GM13977 (cell line): ENCODE results near the gene SLC43A1.

Source experiments
- DNase-seq: peaks from one replicate; pipeline ENCODE4 v3.0.0; 2012; ENCODE audit warnings: low spot score
- CTCF ChIP-seq: IDR thresholded peaks from 2 replicates; pipeline ENCODE4 v1.5.1; 2012; ENCODE audit warnings: mild to moderate bottlenecking, control low read depth; ENCODE audit not compliant: insufficient read depth; ENCODE audit errors: extremely low read depth, missing control alignments
- in situ Hi-C: fragments of 300-500 bp; cut with MboI; formaldehyde crosslinking; loops from one replicate; pipeline ENCODE4 v1.12.0; 2022; ENCODE audit warnings: low sequenced_read_pairs, low pct_unique_long_range_greater_than_20kb, mixed read lengths, inconsistent platforms; ENCODE audit not compliant: unreplicated experiment

SLC43A1 gene

GRCh38 chr11:57516061-57516443 is 550 bp upstream of the SLC43A1 start:
- no peak for DNase-seq
- in situ Hi-C loops, result loop anchor here (25.0 kb wide), 1 partner anchor 154 kb away; no protein-coding TSS in a partner anchor
- no peak for TF ChIP-seq CTCF

DNA sequence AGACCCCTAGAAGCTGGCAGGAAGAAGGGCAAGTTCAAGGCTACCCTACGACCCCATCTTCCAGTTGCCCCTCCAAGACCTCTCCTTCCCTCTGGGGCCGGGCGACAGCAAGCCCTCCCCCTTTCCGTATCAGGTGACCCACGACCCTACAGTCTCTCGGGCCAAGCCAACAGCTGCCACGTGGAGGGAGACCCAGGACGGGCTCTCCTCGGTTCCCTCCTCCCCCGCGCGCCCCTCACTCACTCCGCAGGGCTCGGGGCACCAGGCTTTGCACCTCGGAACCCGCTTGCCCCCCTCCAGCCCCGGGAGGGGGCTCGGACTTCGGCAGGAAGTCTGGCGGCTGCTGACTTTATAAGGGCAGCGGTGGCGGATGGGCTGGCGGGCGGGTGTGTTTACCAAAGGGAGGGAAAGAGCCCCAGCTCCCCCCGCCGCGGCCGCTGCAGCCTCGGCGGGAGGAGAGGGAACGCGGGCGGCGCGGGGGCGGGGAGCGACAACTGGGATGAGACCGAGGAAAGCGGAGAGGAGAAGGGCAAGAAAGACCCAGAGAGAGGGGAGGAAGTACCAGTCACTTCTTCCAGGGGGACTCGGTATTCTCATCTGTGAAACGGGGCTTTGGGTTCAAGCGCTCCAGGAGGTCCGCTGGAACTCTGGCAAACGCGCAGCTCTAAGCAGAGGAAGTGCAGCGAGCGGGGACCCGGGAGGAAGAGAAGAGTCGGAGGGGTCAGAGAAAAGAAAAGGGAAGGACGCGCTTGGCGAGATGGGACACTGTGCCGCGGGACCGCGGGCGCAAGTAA is 767 bp downstream of the SLC43A1 start:
- TF ChIP-seq CTCF, result no peak
- DNase-seq, result peak; percentile 72
- in situ Hi-C loops, result loop anchor here (25.0 kb wide), 1 partner anchor 152 kb away; no protein-coding TSS in a partner anchor

DNA sequence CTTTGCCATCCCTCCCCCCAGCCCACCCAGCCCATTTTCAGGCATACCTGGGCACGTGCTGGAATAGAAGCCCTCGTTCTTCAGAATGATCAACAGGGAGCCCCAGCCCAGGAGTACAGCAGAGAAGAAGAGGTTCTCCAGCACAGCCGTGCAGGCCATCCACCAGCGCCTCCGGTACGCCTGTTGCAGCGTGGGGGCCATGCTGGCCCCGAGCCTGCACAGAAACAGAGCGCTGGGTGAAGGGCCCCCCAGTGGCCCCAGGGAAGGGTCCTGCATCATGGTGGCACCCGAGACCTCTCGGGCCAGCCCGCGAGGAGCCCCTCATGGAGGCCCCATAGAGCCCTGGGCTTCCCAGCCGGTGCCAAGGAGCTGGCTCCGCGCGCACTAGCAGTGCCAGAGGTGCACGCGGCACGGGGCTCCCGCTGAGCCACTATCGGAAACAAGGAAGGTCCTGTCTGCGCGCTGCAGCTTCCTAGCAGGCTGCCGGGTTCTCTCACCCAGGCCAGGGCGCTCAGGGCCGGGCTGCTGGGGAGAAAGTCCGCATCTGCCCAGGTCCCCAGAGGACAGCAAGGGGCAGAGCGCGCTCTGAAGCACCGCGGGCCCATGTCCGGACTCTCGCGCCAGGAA is 1.5 kb downstream of the SLC43A1 start:
- in situ Hi-C loops, result loop anchor here (25.0 kb wide), 1 partner anchor 152 kb away; no protein-coding TSS in a partner anchor
- peak; percentile 58 for DNase-seq
- TF ChIP-seq CTCF, result no peak

GRCh38 chr11:57513452-57513795 is 2.1 kb downstream of the SLC43A1 start:
- in situ Hi-C loops, result loop anchor here (25.0 kb wide), 1 partner anchor 151 kb away; no protein-coding TSS in a partner anchor
- no peak for DNase-seq
- TF ChIP-seq CTCF, result no peak

GRCh38 chr11:57512646-57513451 is 2.7 kb downstream of the SLC43A1 start:
- peak; percentile 7 for DNase-seq
- in situ Hi-C loops, result loop anchor here (25.0 kb wide), 1 partner anchor 151 kb away; no protein-coding TSS in a partner anchor
- TF ChIP-seq CTCF, result no peak

DNA sequence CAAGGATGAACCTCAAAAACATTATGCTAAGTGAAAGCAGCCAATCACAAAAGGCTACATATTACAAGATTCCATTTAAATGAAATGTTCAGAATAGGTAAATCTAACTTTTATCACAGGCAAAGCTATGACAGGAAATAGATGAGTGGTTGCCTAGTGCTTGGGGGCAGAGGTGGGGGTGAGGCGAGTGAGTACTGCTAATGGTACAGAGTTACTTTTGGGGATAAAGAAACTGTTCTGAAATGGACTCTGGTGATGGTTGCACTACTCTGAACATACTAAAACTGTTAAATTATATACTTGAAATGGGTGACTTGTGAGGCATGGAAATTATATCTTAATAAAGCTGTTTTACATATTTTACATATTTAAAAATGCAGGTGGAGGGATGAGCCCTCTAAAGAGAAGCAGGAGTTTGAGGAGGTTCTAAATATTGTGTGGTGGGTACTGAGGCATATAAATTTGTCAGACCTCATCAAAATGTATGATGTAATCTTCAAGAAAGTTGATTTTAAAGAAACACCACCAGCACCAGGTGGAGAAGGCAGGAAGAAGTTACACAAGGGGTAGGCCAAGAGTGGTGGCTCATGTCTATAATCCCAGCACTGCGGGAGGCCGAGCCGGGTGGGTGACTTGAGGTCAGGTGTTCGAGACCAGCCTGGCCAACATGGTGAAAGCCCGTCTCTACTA is 3.6 kb downstream of the SLC43A1 start:
- no peak for TF ChIP-seq CTCF
- in situ Hi-C loops, result loop anchor here (25.0 kb wide), 1 partner anchor 150 kb away; no protein-coding TSS in a partner anchor

More for the DNA sequence above, 3.6 kb downstream of the SLC43A1 start:
- DNase-seq, result no peak
